HepG2 (cell line): ENCODE results near the gene AIF1. TPM values are rescaled to one million over a fixed set of nuclear protein-coding genes. Genes with fewer than 3 reads are reported as not detected.

Experiments
- CBX1 ChIP-seq: IDR thresholded peaks from one replicate; pipeline ENCODE4 v1.6.1; 2016; ENCODE audit warnings: antibody characterized with exemption, low read depth
- CENPX ChIP-seq: sonication (generic); formaldehyde crosslinking; IDR thresholded peaks from 2 replicates; pipeline ENCODE4 v1.9.0; 2021; ENCODE audit warnings: mild to moderate bottlenecking, missing genetic modification reagents, moderate library complexity
- CHD2 ChIP-seq: IDR thresholded peaks from 2 replicates; pipeline ENCODE4 v1.6.1; 2011; ENCODE audit warnings: low read depth, low read length, improper control_type of control experiment
- DNMT1 ChIP-seq: sonication (generic); formaldehyde crosslinking; IDR thresholded peaks from 2 replicates; pipeline ENCODE4 v1.5.1; 2020; ENCODE audit warnings: mild to moderate bottlenecking, missing genetic modification reagents
- FOXO1 ChIP-seq: sonication (generic); formaldehyde crosslinking; IDR thresholded peaks from 2 replicates; pipeline ENCODE4 v1.4.0; 2020; ENCODE audit warnings: missing genetic modification reagents
- HNRNPK ChIP-seq: fragments of 200-400 bp; formaldehyde crosslinking; IDR thresholded peaks from 2 replicates; pipeline ENCODE4 v1.6.1; 2018; ENCODE audit warnings: low read length, low read depth, moderate library complexity, mild to moderate bottlenecking; ENCODE audit not compliant: poor library complexity, severe bottlenecking
- KDM5A ChIP-seq: fragments of 200-600 bp; sonication (generic); IDR thresholded peaks from 2 replicates; pipeline ENCODE4 v1.7.0; 2018; ENCODE audit warnings: antibody characterized with exemption, mild to moderate bottlenecking, low read length, borderline replicate concordance
- KLF11 ChIP-seq: IDR thresholded peaks from 2 replicates; pipeline ENCODE4 v1.6.1; 2016; ENCODE audit warnings: missing compliant biosample characterization
- KLF15 ChIP-seq: sonication (generic); formaldehyde crosslinking; IDR thresholded peaks from 2 replicates; pipeline ENCODE4 v1.8.1; 2023; ENCODE audit warnings: borderline replicate concordance, mild to moderate bottlenecking, inconsistent platforms, missing genetic modification reagents, mixed read lengths
- NRL ChIP-seq: sonication (generic); formaldehyde crosslinking; IDR thresholded peaks from 2 replicates; pipeline ENCODE4 v1.5.0; 2020; ENCODE audit warnings: missing genetic modification reagents, mild to moderate bottlenecking, moderate library complexity, borderline replicate concordance
- POGZ ChIP-seq: sonication (generic); formaldehyde crosslinking; IDR thresholded peaks from 2 replicates; pipeline ENCODE4 v1.4.0; 2020; ENCODE audit warnings: mild to moderate bottlenecking, missing genetic modification reagents
- ZFP82 ChIP-seq: sonication (generic); formaldehyde crosslinking; IDR thresholded peaks from 2 replicates; pipeline ENCODE4 v1.5.1; 2020; ENCODE audit warnings: mild to moderate bottlenecking, missing genetic modification reagents, borderline replicate concordance
- ZNF12 ChIP-seq: sonication (generic); formaldehyde crosslinking; IDR thresholded peaks from 2 replicates; pipeline ENCODE4 v1.5.0; 2020; ENCODE audit warnings: missing genetic modification reagents
- ZNF605 ChIP-seq: sonication (generic); formaldehyde crosslinking; IDR thresholded peaks from 2 replicates; pipeline ENCODE4 v1.8.0; 2022; ENCODE audit warnings: mild to moderate bottlenecking, missing genetic modification reagents
- ZNF766 ChIP-seq: sonication (generic); formaldehyde crosslinking; IDR thresholded peaks from 2 replicates; pipeline ENCODE4 v1.5.0; 2020; ENCODE audit warnings: missing genetic modification reagents, borderline replicate concordance
- ZNF790 ChIP-seq: sonication (generic); formaldehyde crosslinking; IDR thresholded peaks from 2 replicates; pipeline ENCODE4 v1.8.0; 2022; ENCODE audit warnings: missing genetic modification reagents, mild to moderate bottlenecking, borderline replicate concordance
- polyA plus RNA-seq, 8 experiments: library from polyadenylated mRNA; depleted of rRNA in 3 of 8; stranded (reverse) in 7 of 8; unstranded in 1 of 8; fragments of >200 nt; fragmentation: Illumina TruSeq in 4 of 8; extraction: Trizol in 4 of 8; gene quantifications; 2 replicates each; pipeline versions ENCODE4 v1.2.1 to v1.2.3, GENCODE V29; 2011 to 2016; ENCODE audit warnings: low read depth in 4 of 8, missing spikeins in 1 of 8, mixed read lengths in 1 of 8; ENCODE audit not compliant: insufficient read depth in 1 of 8
- total RNA-seq, 5 experiments: library from RNA; depleted of rRNA; stranded (reverse); fragments of >200 nt; fragmentation: Illumina TruSeq; extraction: Trizol; gene quantifications; 2 replicates each; pipeline ENCODE4 v1.2.3, GENCODE V29; 2016; ENCODE audit warnings: low read depth in 1 of 5
- TF ChIP-seq, protein P1 (sequence below), 2 experiments: sonication (generic) in 1 of 2; formaldehyde crosslinking in 1 of 2; IDR thresholded peaks; 2 replicates each; pipeline versions ENCODE4 v1.6.1 to v1.9.0; 2014 to 2022; ENCODE audit warnings: antibody characterized with exemption in 1 of 2, borderline replicate concordance in 1 of 2, inconsistent platforms in 1 of 2, low read depth in 1 of 2, missing genetic modification reagents in 1 of 2
- TF ChIP-seq, protein P2 (sequence below): sonication (generic); formaldehyde crosslinking; IDR thresholded peaks from 2 replicates; pipeline ENCODE4 v1.8.0; 2022; ENCODE audit warnings: mild to moderate bottlenecking, missing genetic modification reagents, moderate library complexity
- TF ChIP-seq, protein P3 (sequence below): sonication (generic); formaldehyde crosslinking; IDR thresholded peaks from 2 replicates; pipeline ENCODE4 v1.8.1; 2023; ENCODE audit warnings: missing genetic modification reagents, inconsistent platforms, borderline replicate concordance
- TF ChIP-seq, protein P4 (sequence below): sonication (generic); formaldehyde crosslinking; IDR thresholded peaks from 2 replicates; pipeline ENCODE4 v1.4.0; 2020; ENCODE audit warnings: missing genetic modification reagents

The AIF1 gene
- total and polyA plus RNA-seq, 2 of the 13 experiments (the other 11 are each of a cell fraction or from before 2014, with no cell fraction given) = 1.5 TPM; not detected in 1

DNA sequence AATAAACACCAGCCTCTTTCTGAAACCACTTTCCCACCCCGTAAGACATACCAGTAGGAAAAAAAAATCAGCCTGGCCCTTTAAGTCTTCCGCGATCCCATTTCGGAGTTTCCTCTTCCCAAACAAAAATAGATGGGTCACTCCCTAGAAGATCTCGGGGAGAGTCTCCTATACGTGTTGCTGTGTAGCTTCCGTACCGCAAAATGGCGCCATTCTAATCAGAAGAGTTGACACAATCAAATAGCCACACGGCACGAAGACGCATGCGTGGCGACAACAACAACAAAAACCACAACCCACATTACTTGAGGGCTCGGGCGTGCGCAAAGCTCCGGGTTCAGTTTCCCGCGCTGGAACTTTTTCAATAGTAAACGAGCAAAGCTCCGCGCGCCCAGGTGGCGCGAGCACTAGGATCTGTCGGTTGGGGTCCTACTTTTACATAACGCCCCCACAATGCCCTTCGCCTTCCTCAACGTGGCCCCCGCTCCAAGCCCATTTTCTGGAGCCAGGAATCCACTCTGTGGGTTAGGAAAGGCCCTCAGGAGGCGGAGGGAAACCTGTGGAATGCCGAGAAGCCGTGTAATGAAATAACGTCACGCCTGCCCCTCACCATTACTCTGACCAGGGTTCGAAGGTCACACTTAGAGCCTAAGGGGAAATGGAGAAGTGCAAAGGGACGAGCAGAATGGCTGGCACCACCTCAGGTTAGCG, 49.9 kb downstream of the AIF1 start, which contains the start of gene GPANK1 (continued):
- TF ChIP-seq, protein P1, sequence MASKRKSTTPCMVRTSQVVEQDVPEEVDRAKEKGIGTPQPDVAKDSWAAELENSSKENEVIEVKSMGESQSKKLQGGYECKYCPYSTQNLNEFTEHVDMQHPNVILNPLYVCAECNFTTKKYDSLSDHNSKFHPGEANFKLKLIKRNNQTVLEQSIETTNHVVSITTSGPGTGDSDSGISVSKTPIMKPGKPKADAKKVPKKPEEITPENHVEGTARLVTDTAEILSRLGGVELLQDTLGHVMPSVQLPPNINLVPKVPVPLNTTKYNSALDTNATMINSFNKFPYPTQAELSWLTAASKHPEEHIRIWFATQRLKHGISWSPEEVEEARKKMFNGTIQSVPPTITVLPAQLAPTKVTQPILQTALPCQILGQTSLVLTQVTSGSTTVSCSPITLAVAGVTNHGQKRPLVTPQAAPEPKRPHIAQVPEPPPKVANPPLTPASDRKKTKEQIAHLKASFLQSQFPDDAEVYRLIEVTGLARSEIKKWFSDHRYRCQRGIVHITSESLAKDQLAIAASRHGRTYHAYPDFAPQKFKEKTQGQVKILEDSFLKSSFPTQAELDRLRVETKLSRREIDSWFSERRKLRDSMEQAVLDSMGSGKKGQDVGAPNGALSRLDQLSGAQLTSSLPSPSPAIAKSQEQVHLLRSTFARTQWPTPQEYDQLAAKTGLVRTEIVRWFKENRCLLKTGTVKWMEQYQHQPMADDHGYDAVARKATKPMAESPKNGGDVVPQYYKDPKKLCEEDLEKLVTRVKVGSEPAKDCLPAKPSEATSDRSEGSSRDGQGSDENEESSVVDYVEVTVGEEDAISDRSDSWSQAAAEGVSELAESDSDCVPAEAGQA (IDR thresholded peaks at IDR 0.05; ENCODE audit: low read depth) = 0 out of 2 replicates have a peak, but pooled peaks have one; percentile 40
- TF ChIP-seq, protein P1 (CRISPR knock-in tag; IDR thresholded peaks at IDR 0.05; ENCODE audit: borderline replicate concordance) = peak; percentile 20; the same call in 1 of the 2 replicates
- no peak for TF ChIP-seq CENPX (CRISPR knock-in tag)
- TF ChIP-seq, protein P2, sequence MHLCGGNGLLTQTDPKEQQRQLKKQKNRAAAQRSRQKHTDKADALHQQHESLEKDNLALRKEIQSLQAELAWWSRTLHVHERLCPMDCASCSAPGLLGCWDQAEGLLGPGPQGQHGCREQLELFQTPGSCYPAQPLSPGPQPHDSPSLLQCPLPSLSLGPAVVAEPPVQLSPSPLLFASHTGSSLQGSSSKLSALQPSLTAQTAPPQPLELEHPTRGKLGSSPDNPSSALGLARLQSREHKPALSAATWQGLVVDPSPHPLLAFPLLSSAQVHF = no peak
- peak; percentile 85 for TF ChIP-seq ZNF766 (CRISPR knock-in tag)
- TF ChIP-seq KDM5A = peak; percentile 79
- no peak for TF ChIP-seq KLF15 (CRISPR knock-in tag)
- 0 out of 2 replicates have a peak, but pooled peaks have one; percentile 74 for TF ChIP-seq KLF11 (CRISPR knock-in tag)
- TF ChIP-seq NRL = no peak
- TF ChIP-seq ZNF12 (CRISPR knock-in tag) = no peak; the same call in 1 of the 2 replicates
- TF ChIP-seq, protein P3, sequence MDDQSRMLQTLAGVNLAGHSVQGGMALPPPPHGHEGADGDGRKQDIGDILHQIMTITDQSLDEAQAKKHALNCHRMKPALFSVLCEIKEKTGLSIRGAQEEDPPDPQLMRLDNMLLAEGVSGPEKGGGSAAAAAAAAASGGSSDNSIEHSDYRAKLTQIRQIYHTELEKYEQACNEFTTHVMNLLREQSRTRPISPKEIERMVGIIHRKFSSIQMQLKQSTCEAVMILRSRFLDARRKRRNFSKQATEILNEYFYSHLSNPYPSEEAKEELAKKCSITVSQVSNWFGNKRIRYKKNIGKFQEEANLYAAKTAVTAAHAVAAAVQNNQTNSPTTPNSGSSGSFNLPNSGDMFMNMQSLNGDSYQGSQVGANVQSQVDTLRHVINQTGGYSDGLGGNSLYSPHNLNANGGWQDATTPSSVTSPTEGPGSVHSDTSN (CRISPR knock-in tag) = no peak
- TF ChIP-seq ZNF790 = no peak
- peak; percentile 50; the same call in 1 of the 2 replicates for TF ChIP-seq DNMT1 (CRISPR knock-in tag)
- TF ChIP-seq FOXO1 (CRISPR knock-in tag) = peak; percentile 67; the same call in 1 of the 2 replicates
- no peak for TF ChIP-seq CBX1
- TF ChIP-seq, protein P4, sequence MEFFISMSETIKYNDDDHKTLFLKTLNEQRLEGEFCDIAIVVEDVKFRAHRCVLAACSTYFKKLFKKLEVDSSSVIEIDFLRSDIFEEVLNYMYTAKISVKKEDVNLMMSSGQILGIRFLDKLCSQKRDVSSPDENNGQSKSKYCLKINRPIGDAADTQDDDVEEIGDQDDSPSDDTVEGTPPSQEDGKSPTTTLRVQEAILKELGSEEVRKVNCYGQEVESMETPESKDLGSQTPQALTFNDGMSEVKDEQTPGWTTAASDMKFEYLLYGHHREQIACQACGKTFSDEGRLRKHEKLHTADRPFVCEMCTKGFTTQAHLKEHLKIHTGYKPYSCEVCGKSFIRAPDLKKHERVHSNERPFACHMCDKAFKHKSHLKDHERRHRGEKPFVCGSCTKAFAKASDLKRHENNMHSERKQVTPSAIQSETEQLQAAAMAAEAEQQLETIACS (CRISPR knock-in tag) = peak; percentile 58
- TF ChIP-seq CHD2 = no peak
- TF ChIP-seq ZFP82 (CRISPR knock-in tag) = peak; percentile 90
- TF ChIP-seq HNRNPK = no peak
- TF ChIP-seq POGZ (CRISPR knock-in tag) = no peak; the same call in 1 of the 2 replicates
- TF ChIP-seq ZNF605 (CRISPR knock-in tag) = peak; percentile 85
